ENCODE data around the gene RIT1.

Gene RIT1

GRCh38 chr1:155882235-155882634 lies 28.9 kb downstream of the RIT1 start:
- no peak overlapping the region for H3K4me3 ChIP-seq (ENCODE audit: low read depth, low read length)
- DNase-seq (ENCODE audit: low read depth) = peak; percentile 27
- no peak for TF ChIP-seq CTCF (IDR thresholded peaks at IDR 0.05; ENCODE audit: low read depth, low read length, missing control alignments)

GRCh38 chr1:155880950-155881349 lies 30.2 kb downstream of the RIT1 start:
- no peak for DNase-seq (ENCODE audit: low read depth)
- TF ChIP-seq CTCF (IDR thresholded peaks at IDR 0.05; ENCODE audit: low read depth, low read length, missing control alignments) = no peak
- no peak overlapping the region for H3K4me3 ChIP-seq (ENCODE audit: low read depth, low read length)

- no peak for TF ChIP-seq CTCF (IDR thresholded peaks at IDR 0.05; ENCODE audit: low read depth, low read length, missing control alignments)
- no peak for DNase-seq (ENCODE audit: low read depth)
- no peak overlapping the region for H3K4me3 ChIP-seq (ENCODE audit: low read depth, low read length)
Measured at GRCh38 chr1:155880251-155880650, 30.9 kb downstream of the RIT1 start.

DNA sequence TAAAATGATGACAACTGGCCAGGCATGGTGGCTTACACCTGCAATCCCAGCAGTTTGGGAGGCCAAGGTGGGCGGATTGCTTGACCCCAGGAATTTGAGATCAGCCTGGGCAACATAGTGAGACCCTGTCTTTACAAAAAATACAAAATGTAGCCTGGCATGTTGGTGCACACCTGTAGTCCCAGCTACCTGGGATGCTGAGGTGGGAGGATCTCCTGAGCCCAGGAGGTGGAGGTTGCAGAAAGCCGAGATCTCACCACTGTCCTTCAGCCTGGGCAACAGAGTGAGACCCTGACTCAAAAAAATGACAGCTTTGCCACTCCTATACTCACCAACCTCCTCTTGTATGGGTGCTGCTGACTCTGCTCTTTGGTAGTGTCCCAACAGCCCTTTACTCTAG lies 33.2 kb downstream of the RIT1 start:
- H3K4me3 ChIP-seq (ENCODE audit: low read depth, low read length) = no peak overlapping the region
- no peak for DNase-seq (ENCODE audit: low read depth)
- TF ChIP-seq CTCF (IDR thresholded peaks at IDR 0.05; ENCODE audit: low read depth, low read length, missing control alignments) = no peak

DNA sequence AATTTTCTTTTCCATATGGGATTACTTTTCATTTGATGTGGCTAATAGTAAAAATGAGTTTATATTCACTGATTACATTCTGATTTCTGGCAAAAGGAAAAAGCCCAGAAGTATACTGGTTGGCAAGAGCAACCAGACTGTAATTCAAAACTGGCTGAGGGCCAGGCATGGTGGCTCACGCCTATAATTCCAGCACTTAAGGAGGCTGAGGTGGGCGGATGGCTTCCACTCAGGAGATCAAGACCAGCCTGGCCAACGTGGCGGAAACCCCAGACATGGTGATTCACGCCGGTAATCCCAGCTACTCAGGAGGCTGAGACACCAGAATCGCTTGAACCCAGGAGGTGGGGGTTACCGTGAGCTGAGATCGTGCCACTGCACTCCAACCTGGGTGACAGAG lies 37.3 kb downstream of the RIT1 start:
- no peak for DNase-seq (ENCODE audit: low read depth)
- TF ChIP-seq CTCF (IDR thresholded peaks at IDR 0.05; ENCODE audit: low read depth, low read length, missing control alignments) = no peak
- H3K4me3 ChIP-seq (ENCODE audit: low read depth, low read length) = no peak overlapping the region

DNA sequence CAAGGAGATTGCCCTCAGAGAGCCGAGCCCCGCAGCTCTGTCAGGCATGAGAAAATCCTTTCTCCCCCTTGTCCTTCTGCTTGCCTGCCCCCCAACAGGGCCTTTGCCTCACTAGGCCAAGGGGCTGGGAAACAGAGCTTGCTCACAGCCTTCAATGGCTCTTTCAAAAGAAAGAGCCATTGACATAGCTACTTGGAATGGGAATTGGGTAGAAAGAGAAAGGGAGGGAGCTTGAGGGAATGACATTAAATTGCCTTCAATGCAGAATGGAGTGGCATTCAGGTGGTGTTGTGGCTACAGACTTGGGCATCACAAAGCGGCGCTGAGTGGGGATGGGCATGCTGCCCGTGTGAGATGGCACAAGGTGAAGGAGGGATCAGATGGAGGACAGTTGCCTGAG lies 38.6 kb downstream of the RIT1 start:
- no peak for DNase-seq (ENCODE audit: low read depth)
- no peak for TF ChIP-seq CTCF (IDR thresholded peaks at IDR 0.05; ENCODE audit: low read depth, low read length, missing control alignments)
- H3K4me3 ChIP-seq (ENCODE audit: low read depth, low read length) = no peak overlapping the region

DNA sequence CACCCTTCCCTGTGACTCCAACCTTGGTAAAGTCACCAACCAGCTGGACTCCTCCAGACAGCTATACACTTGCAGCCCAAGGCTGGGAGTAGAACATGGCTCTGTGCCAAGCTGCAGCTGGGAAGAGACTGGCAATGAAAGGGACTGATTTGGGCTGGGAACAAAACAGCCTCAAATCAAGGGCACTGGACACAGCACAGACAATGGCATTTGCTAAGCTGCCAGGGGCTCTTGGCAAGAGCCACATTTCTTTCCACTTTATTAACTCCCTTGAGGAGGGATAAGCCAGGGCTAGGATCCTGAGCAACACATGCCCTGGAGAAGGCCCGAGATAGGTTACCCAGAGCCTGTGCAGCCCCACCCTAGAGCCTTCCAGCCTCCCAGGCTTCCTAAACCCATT lies 39.8 kb downstream of the RIT1 start:
- no peak for DNase-seq (ENCODE audit: low read depth)
- H3K4me3 ChIP-seq (ENCODE audit: low read depth, low read length) = no peak overlapping the region
- TF ChIP-seq CTCF (IDR thresholded peaks at IDR 0.05; ENCODE audit: low read depth, low read length, missing control alignments) = no peak

Data from GM12864 (cell line).